ENCODE results near the gene CARS2.
"Not testable (repeated sequence)": the region's sequence is repeated elsewhere in the genome, so short reads cannot be mapped to it uniquely, and the experiment has no call there.

Gene CARS2

DNA sequence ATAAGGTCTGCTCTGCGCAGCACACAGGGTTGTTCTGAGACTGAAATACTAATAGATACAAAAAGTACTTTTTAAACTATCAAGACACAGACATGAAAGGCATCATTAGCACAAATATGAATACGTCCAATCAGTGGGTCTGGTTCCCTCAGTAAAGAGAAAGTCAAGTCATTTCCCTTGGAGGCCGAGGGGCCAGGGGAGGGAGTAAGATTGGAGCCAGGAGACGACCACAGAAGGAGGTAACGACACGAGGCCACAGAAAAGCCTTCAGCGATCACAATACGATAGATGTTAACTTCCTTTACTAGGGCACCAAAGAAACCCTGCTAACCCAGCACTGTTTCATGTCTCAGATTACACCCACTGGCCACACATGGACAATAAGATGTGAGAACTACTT lies 5.3 kb downstream of the CARS2 start:
- Histone ChIP-seq H3K36me3 (ENCODE audit: insufficient read depth, low read length) (peaks cover 44% of the 10 kb centered on the region), H3K9ac (ENCODE audit: insufficient read length) (no peak overlapping the region), H3K9me3 (ENCODE audit: low read depth, low read length) (no peaks in the 10 kb centered on the region), H3K27ac (no peak overlapping the region), H3K4me3 (no peak overlapping the region)
- no peak for DNase-seq (ENCODE audit: low read depth, low spot score)
- TF ChIP-seq POLR2AphosphoS5 (IDR thresholded peaks at IDR 0.05; ENCODE audit: borderline replicate concordance, low read depth, low read length) = no peak
- no peak for TF ChIP-seq EZH2 (IDR thresholded peaks at IDR 0.05)
- TF ChIP-seq FOXP2 (optimal IDR thresholded peaks at IDR 0.05; ENCODE audit: control extremely low read depth, extremely low read length, insufficient read depth) = no peak

DNA sequence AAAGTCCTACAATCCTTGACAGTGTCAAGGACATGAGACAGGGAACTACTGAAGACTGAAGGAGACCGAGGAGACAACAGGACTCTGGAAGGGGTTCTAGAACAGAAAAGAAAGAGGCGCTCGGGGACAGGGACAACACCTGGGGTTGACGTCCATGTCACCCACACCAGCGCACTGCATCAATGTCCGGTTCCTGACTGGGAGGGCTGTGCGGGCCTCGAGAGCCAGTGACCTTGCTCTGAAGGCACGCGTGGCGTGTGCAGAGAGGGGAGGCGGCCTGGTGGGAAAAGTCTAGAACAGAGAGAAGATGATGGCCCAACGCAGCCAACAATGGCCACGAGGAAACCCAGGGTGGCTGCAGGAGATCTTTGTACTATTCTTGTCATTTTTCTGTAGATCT lies 5.7 kb downstream of the CARS2 start:
- Histone ChIP-seq H3K27ac (no peak overlapping the region), H3K4me3 (no peak overlapping the region), H3K9ac (ENCODE audit: insufficient read length) (no peak overlapping the region), H3K36me3 (ENCODE audit: insufficient read depth, low read length) (peaks cover 44% of the 10 kb centered on the region), H3K9me3 (ENCODE audit: low read depth, low read length) (no peaks in the 10 kb centered on the region)
- TF ChIP-seq EZH2 (IDR thresholded peaks at IDR 0.05) (no peak), FOXP2 (optimal IDR thresholded peaks at IDR 0.05; ENCODE audit: control extremely low read depth, extremely low read length, insufficient read depth) (no peak), POLR2AphosphoS5 (IDR thresholded peaks at IDR 0.05; ENCODE audit: borderline replicate concordance, low read depth, low read length) (no peak)
- DNase-seq (ENCODE audit: low read depth, low spot score) = no peak

DNA sequence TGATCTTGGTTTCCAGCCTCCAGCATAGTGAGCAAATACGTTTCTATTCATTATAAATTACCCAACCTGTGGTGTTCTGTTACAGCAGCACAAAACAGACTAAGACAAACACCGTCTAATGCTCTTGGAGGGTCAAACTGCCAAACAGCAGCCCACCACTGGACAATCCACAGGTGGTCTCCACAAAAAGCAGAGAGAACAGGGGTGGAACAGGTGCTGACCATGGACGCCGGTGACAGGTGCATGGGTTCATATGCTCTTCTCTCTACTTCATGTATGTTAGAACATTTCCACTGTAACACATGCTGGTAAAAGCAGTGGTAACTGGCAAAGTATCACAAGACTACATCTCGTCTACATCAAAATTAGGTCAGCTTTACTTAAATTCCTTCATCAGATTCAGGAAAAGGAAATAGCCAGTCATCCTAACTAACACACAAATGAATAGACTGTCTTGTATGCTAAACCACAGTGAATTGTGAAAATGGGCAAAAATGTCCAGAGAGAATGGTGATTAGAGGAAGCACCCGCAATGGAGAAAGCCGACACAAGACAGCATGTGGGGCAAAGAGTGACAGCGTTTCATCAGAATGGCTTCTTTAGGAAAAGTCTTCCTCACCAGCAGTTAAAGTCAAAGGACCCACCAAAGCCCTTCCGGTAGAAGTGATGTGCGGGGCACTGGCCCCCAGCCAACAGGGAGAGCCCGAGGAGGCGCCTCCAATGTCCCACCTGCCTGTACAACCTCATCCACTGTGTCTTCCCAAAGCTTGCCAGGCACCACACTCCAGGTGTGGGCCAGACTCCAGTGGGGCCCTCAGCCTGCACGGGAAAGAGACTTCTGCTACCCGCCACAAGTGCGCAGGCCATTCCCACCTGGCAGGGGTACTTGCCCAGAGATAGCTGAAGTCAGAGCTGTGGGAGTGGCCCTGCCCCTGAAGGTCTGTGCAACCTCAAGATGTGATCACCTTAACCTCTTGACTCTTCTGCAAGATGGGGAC lies 6.5 kb downstream of the CARS2 start:
- no peak overlapping the region for H3K27ac ChIP-seq
- no peaks in the 10 kb centered on the region for H3K9me3 ChIP-seq (ENCODE audit: low read depth, low read length)
- H3K9ac ChIP-seq (ENCODE audit: insufficient read length) = no peak overlapping the region
- TF ChIP-seq FOXP2 (optimal IDR thresholded peaks at IDR 0.05; ENCODE audit: control extremely low read depth, extremely low read length, insufficient read depth) (no peak), EZH2 (IDR thresholded peaks at IDR 0.05) (no peak), POLR2AphosphoS5 (IDR thresholded peaks at IDR 0.05; ENCODE audit: borderline replicate concordance, low read depth, low read length) (no peak)
- peaks cover 44% of the 10 kb centered on the region for H3K36me3 ChIP-seq (ENCODE audit: insufficient read depth, low read length)
- H3K4me3 ChIP-seq = no peak overlapping the region
- DNase-seq (ENCODE audit: low read depth, low spot score) = no peak

DNA sequence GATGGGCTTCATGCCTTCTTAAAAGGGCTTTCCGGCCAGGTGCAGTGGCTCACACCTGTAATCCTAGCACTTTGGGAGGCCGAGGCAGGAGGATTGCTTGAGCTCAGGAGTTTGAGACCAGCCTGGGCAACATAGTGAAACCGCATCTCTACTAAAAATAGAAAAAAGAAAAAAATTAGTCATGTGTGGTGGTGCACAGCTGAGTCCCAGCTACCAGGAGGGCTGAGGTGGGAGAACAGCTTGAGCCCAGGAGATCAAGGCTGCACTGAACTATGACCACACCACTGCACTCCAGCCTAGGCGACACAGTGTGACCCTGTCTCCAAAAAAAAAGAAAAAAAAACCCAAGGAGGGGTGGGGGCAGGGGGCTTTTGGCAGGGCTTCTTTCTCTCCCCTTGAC lies 7.2 kb downstream of the CARS2 start:
- no peak overlapping the region for H3K9ac ChIP-seq (ENCODE audit: insufficient read length)
- TF ChIP-seq EZH2 (IDR thresholded peaks at IDR 0.05) = no peak
- no peak for TF ChIP-seq FOXP2 (optimal IDR thresholded peaks at IDR 0.05; ENCODE audit: control extremely low read depth, extremely low read length, insufficient read depth)
- TF ChIP-seq POLR2AphosphoS5 (IDR thresholded peaks at IDR 0.05; ENCODE audit: borderline replicate concordance, low read depth, low read length) = no peak

DNA sequence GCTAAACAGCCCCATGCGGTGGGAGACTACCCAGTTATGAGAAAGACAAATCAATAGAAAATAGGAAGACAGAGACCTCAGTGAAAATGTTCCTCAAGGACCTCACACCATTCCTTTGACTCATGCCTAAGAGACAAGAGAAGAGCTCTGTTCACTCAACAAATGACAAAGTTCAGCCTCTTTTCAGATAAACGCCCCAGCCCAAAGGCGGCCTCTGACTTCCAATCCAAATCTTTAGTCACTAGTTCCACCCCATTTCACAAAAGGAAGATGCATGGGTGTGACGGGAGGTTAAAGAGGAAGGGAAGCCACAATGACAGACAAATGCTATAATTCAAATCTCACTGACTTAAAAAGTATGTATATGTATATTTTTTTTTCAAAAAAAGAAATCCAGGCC lies 8.1 kb downstream of the CARS2 start:
- H3K4me3 ChIP-seq = no peak overlapping the region
- no peaks in the 10 kb centered on the region for H3K9me3 ChIP-seq (ENCODE audit: low read depth, low read length)
- no peak overlapping the region for H3K9ac ChIP-seq (ENCODE audit: insufficient read length)
- no peak for DNase-seq (ENCODE audit: low read depth, low spot score)
- H3K27ac ChIP-seq = no peak overlapping the region
- TF ChIP-seq FOXP2 (optimal IDR thresholded peaks at IDR 0.05; ENCODE audit: control extremely low read depth, extremely low read length, insufficient read depth) (no peak), EZH2 (IDR thresholded peaks at IDR 0.05) (no peak), POLR2AphosphoS5 (IDR thresholded peaks at IDR 0.05; ENCODE audit: borderline replicate concordance, low read depth, low read length) (no peak)
- peaks cover 36% of the 10 kb centered on the region for H3K36me3 ChIP-seq (ENCODE audit: insufficient read depth, low read length)

More for the DNA sequence above, 7.2 kb downstream of the CARS2 start:
- Histone ChIP-seq H3K9me3 (ENCODE audit: low read depth, low read length) (no peaks in the 10 kb centered on the region), H3K27ac (no peak overlapping the region), H3K4me3 (no peak overlapping the region), H3K36me3 (ENCODE audit: insufficient read depth, low read length) (peaks cover 44% of the 10 kb centered on the region)
- no peak for DNase-seq (ENCODE audit: low read depth, low spot score)

DNA sequence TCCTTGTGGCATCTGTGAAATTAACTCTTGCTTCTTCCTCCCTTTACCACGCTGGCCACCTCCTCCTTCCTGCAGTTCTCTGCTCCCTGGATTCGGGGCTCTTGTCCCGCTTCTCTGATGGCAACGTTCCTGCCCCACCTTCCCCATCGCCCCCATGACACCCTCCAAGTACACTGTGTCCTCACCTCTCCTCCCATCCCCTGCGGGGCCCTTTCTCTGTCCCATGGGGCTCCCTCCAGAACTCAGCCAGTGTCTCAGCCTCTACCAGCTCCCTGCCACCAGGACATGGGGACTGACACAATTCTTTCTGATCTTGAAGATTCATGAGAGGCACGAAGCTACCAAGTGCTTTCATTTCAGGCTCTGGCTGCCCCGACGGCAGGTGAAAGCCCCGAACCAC lies 9.1 kb downstream of the CARS2 start:
- Histone ChIP-seq H3K27ac (no peak overlapping the region), H3K9me3 (ENCODE audit: low read depth, low read length) (no peaks in the 10 kb centered on the region), H3K4me3 (no peak overlapping the region), H3K9ac (ENCODE audit: insufficient read length) (no peak overlapping the region), H3K36me3 (ENCODE audit: insufficient read depth, low read length) (peaks cover 36% of the 10 kb centered on the region)
- TF ChIP-seq POLR2AphosphoS5 (IDR thresholded peaks at IDR 0.05; ENCODE audit: borderline replicate concordance, low read depth, low read length) (no peak), EZH2 (IDR thresholded peaks at IDR 0.05) (no peak), FOXP2 (optimal IDR thresholded peaks at IDR 0.05; ENCODE audit: control extremely low read depth, extremely low read length, insufficient read depth) (no peak)
- DNase-seq (ENCODE audit: low read depth, low spot score) = no peak

DNA sequence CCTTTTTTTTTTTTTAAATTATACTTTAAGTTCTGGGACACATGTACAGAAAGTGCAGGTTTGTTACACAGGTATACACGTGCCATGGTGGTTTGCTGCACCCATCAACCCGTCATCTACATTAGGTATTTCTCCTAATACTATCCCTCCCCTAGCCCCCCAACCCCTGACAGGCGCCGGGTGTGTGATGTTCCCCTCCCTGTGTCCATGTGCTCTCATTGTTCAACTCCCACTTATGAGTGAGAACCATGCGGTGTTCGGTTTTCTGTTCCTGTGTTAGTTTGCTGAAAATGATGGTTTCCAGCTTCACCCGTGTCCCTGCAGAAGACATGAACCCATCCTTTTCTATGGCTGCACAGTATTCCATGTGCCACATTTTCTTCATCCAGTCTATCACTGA lies 10.1 kb downstream of the CARS2 start:
- not testable (repeated sequence) for H3K9ac ChIP-seq (ENCODE audit: insufficient read length); DNase-seq (ENCODE audit: low read depth, low spot score); H3K27ac ChIP-seq; H3K9me3 ChIP-seq (ENCODE audit: low read depth, low read length); H3K4me3 ChIP-seq
- peaks cover 27% of the 10 kb centered on the region for H3K36me3 ChIP-seq (ENCODE audit: insufficient read depth, low read length)

DNA sequence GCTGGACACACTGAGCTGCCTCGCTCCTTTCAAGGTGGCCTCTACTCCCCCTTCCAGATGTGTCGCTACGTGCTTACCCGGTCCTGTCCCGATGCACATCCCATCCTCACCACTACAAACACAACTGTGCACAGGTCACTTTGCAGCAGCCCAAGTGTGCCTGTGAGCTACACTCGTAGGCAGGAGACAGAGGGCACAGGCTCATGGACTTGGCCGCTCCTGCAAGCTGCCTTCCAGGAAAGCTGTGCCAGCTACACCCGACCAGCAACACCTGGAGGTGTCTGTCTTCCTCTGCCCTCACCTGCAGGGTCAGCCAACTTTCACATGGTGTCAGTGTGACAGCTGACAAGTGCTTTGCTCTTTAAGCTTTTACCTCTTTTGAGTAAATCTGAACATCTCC lies 15.4 kb downstream of the CARS2 start:
- TF ChIP-seq POLR2AphosphoS5 (IDR thresholded peaks at IDR 0.05; ENCODE audit: borderline replicate concordance, low read depth, low read length) = no peak
- no peak overlapping the region for H3K4me3 ChIP-seq
- H3K27ac ChIP-seq = no peak overlapping the region
- peaks cover 4% of the 10 kb centered on the region; the same call in 1 of the 2 replicates for H3K36me3 ChIP-seq (ENCODE audit: insufficient read depth, low read length)
- DNase-seq (ENCODE audit: low read depth, low spot score) = no peak
- no peaks in the 10 kb centered on the region for H3K9me3 ChIP-seq (ENCODE audit: low read depth, low read length)
- no peak overlapping the region for H3K9ac ChIP-seq (ENCODE audit: insufficient read length)

DNA sequence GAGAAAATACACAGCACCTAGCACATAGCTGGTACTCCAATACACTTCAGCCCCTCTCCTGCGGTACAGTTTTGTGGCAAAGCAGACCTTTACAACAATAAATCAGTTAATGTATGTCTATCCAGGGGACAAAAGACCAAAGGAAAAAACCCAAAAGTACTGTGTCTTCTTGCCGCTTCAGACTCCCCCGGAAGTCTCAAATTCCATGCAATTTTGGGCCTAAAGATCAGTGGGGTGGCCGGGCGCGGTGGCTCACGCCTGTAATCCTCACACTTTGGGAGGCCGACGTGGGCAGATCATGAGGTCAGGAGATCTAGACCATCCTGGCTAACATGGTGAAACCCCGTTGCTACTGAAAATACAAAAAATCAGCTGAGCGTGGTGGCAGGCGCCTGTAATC lies 16.2 kb downstream of the CARS2 start:
- Histone ChIP-seq H3K9me3 (ENCODE audit: low read depth, low read length) (no peaks in the 10 kb centered on the region), H3K27ac (no peak overlapping the region), H3K9ac (ENCODE audit: insufficient read length) (no peak overlapping the region), H3K36me3 (ENCODE audit: insufficient read depth, low read length) (peaks cover 4% of the 10 kb centered on the region; the same call in 1 of the 2 replicates), H3K4me3 (no peak overlapping the region)
- no peak for TF ChIP-seq EZH2 (IDR thresholded peaks at IDR 0.05)
- no peak for DNase-seq (ENCODE audit: low read depth, low spot score)

Data from SK-N-MC (cell line).